ENCODE data around the gene DUSP7. TPM values are rescaled to one million over a fixed set of nuclear protein-coding genes. Genes with fewer than 3 reads are reported as not detected.

DUSP7 gene
- total and polyA plus RNA-seq, 2 experiments from 2014 or later: 6.4 to 13.1 TPM

GRCh38 chr3:52032702-52033408 is 23.5 kb downstream of the DUSP7 start:
- no peaks in the 10 kb centered on the region for H3K27me3 ChIP-seq
- no peak overlapping the region for H3K4me2 ChIP-seq
- H2AFZ ChIP-seq: no peak overlapping the region
- 83% methylated on average over 11 of the region's 11 CpGs for WGBS (ENCODE audit: low lambda C conversion rate, missing lambda C conversion rate)
- no peaks in the 10 kb centered on the region for H3K9me2 ChIP-seq (replicated peaks; ENCODE audit: insufficient read depth)
- H3K27ac ChIP-seq: peak overlapping the region; percentile 42
- no peaks in the 10 kb centered on the region for H3K36me3 ChIP-seq (replicated peaks; ENCODE audit: insufficient read depth, low read depth)
- TF ChIP-seq EZH2 (IDR thresholded peaks at IDR 0.05; ENCODE audit: borderline replicate concordance) (no peak), EZH2phosphoT487 (IDR thresholded peaks at IDR 0.05; ENCODE audit: low read depth, severe bottlenecking, unreplicated experiment) (no peak)
- TF ChIP-seq, protein P1, sequence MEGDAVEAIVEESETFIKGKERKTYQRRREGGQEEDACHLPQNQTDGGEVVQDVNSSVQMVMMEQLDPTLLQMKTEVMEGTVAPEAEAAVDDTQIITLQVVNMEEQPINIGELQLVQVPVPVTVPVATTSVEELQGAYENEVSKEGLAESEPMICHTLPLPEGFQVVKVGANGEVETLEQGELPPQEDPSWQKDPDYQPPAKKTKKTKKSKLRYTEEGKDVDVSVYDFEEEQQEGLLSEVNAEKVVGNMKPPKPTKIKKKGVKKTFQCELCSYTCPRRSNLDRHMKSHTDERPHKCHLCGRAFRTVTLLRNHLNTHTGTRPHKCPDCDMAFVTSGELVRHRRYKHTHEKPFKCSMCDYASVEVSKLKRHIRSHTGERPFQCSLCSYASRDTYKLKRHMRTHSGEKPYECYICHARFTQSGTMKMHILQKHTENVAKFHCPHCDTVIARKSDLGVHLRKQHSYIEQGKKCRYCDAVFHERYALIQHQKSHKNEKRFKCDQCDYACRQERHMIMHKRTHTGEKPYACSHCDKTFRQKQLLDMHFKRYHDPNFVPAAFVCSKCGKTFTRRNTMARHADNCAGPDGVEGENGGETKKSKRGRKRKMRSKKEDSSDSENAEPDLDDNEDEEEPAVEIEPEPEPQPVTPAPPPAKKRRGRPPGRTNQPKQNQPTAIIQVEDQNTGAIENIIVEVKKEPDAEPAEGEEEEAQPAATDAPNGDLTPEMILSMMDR (IDR thresholded peaks at IDR 0.05; ENCODE audit: poor library complexity): no peak
- H3K9me3 ChIP-seq (ENCODE audit: low read depth): no peaks in the 10 kb centered on the region
- no peak overlapping the region for H3K4me3 ChIP-seq
- peaks cover 8% of the 10 kb centered on the region for H3K4me1 ChIP-seq (ENCODE audit: insufficient read depth)
- DNase-seq (ENCODE audit: low spot score): no peak
- no peaks in the 10 kb centered on the region for H3K79me2 ChIP-seq
- no peaks in the 10 kb centered on the region for H4K20me1 ChIP-seq (ENCODE audit: insufficient read depth, poor library complexity, severe bottlenecking)

DNA sequence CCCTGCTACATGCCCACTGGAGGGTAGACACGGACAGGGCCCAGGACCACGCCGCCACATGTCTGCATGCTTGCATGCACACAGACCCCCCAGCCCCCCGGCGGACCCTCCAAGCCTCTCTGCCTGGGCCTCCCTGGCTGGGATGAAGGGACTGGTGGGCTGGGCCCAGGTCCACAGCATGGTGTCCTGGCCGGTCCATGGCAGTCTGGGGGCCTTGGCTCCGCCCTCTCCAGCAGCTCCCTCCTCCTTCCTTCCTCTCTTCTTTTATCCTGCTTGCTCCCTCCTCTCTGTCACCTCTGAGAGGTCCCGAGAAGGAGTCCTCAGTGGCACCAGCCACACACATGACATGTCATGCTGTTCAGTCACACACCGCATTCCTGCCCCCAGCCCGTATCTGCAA is 24.5 kb downstream of the DUSP7 start:
- TF ChIP-seq, protein P1 (IDR thresholded peaks at IDR 0.05; ENCODE audit: poor library complexity): no peak
- no peak for TF ChIP-seq EZH2phosphoT487 (IDR thresholded peaks at IDR 0.05; ENCODE audit: low read depth, severe bottlenecking, unreplicated experiment)
- no peak for TF ChIP-seq EZH2 (IDR thresholded peaks at IDR 0.05; ENCODE audit: borderline replicate concordance)
- H4K20me1 ChIP-seq (ENCODE audit: insufficient read depth, poor library complexity, severe bottlenecking): no peaks in the 10 kb centered on the region
- no peak overlapping the region for H2AFZ ChIP-seq
- 94% methylated on average over 10 of the region's 10 CpGs for WGBS (ENCODE audit: low lambda C conversion rate, missing lambda C conversion rate)
- no peak for DNase-seq (ENCODE audit: low spot score)
- no peaks in the 10 kb centered on the region for H3K9me2 ChIP-seq (replicated peaks; ENCODE audit: insufficient read depth)
- no peak overlapping the region for H3K4me3 ChIP-seq
- H3K27me3 ChIP-seq: no peaks in the 10 kb centered on the region
- H3K36me3 ChIP-seq (replicated peaks; ENCODE audit: insufficient read depth, low read depth): no peaks in the 10 kb centered on the region
- no peaks in the 10 kb centered on the region for H3K9me3 ChIP-seq (ENCODE audit: low read depth)
- no peak overlapping the region for H3K27ac ChIP-seq
- H3K4me2 ChIP-seq: no peak overlapping the region
- H3K79me2 ChIP-seq: no peaks in the 10 kb centered on the region
- peaks cover 8% of the 10 kb centered on the region for H3K4me1 ChIP-seq (ENCODE audit: insufficient read depth)

GRCh38 chr3:52030714-52031310 is 25.6 kb downstream of the DUSP7 start:
- TF ChIP-seq EZH2 (IDR thresholded peaks at IDR 0.05; ENCODE audit: borderline replicate concordance) (no peak), EZH2phosphoT487 (IDR thresholded peaks at IDR 0.05; ENCODE audit: low read depth, severe bottlenecking, unreplicated experiment) (no peak)
- TF ChIP-seq, protein P1 (IDR thresholded peaks at IDR 0.05; ENCODE audit: poor library complexity): no peak
- Histone ChIP-seq H4K20me1 (ENCODE audit: insufficient read depth, poor library complexity, severe bottlenecking) (no peaks in the 10 kb centered on the region), H3K4me2 (no peak overlapping the region), H3K9me3 (ENCODE audit: low read depth) (no peaks in the 10 kb centered on the region), H3K4me3 (no peak overlapping the region), H3K36me3 (replicated peaks; ENCODE audit: insufficient read depth, low read depth) (no peaks in the 10 kb centered on the region), H3K4me1 (ENCODE audit: insufficient read depth) (peaks cover 8% of the 10 kb centered on the region), H3K27me3 (no peaks in the 10 kb centered on the region), H2AFZ (no peak overlapping the region), H3K9me2 (replicated peaks; ENCODE audit: insufficient read depth) (no peaks in the 10 kb centered on the region), H3K79me2 (no peaks in the 10 kb centered on the region), H3K27ac (no peak overlapping the region)
- WGBS (ENCODE audit: low lambda C conversion rate, missing lambda C conversion rate): 81% methylated on average over 11 of the region's 11 CpGs
- no peak for DNase-seq (ENCODE audit: low spot score)

Measured in hepatocyte (in vitro differentiated cells).